GM21786 (cell line): ENCODE measurements around the gene LYRM2.
"Not testable (repeated sequence)": the region's sequence is repeated elsewhere in the genome, so short reads cannot be mapped to it uniquely, and the experiment has no call there.

Source experiments
- ATAC-seq: cut with Tn5 transposase; IDR thresholded peaks from one replicate; pipeline ENCODE4 v1.9.1; 2021; ENCODE audit not compliant: unreplicated experiment

LYRM2 gene

DNA sequence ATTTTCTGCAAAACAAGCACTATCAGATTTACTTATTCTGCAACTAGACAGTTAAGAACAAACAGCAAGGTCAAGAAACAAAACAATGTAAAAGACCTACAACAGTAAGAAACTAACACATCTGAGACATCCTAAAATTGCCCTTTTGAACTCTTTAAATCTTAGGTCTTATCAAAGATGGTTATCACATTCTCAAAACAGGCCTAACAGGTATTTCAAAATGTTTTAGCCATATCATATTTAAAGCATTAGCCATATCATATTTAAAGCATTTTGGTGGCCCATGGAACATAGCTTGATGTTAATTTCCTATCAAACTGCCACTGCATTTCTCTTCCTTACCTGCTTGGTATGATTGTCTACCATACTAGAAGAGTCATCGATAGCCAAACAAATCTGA, 11.1 kb upstream of the LYRM2 start:
- no peak for ATAC-seq

GRCh38 chr6:89644864-89645263, 6.3 kb upstream of the LYRM2 start:
- no peak for ATAC-seq

DNA sequence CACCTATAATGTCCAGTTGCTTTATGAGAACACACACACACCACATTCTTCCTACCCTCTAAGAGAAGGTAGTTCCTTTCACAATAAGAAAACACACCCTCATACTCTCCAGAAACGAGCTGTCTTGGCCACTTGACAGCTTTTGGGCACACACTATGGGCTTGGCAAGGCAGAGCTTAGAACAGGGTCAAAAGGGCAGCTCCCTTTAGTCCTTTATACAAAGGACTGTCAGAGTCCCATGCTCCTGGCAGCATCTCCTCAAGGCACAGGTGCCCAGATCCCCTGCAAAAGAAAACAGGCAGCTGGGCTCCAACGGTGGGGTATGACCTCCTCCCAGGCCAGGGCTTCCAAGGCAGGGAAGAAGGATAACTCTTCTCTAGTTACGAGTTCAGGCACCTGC, 4.9 kb upstream of the LYRM2 start:
- no peak for ATAC-seq

- ATAC-seq: no peak
These were observed 4.4 kb upstream of the LYRM2 start for GRCh38 chr6:89642956-89643355.

GRCh38 chr6:89641581-89641980, 3.0 kb upstream of the LYRM2 start:
- ATAC-seq: not testable (repeated sequence)

- no peak for ATAC-seq
These were observed 2.3 kb upstream of the LYRM2 start for GRCh38 chr6:89640804-89641203.

DNA sequence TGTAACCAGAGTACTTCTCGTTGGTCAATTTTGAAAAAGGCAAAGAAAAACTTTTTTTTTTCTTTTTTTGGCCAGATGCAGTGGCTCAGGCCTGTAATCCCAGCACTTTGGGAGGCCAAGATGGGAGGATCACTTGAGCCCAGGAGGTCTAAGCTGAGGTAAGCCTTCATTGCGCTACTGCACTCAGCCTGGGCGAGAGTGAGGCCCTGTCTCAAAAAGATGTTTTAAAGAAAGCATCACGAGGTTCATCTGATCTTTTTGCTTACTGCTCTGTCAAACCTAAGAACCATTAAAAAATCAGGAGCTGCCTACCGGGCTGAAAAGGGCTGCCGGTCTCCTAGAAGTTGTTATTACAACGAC, 607 bp downstream of the LYRM2 start:
- ATAC-seq: peak; percentile 1

GRCh38 chr6:89636412-89636811, 2.1 kb downstream of the LYRM2 start:
- ATAC-seq: not testable (repeated sequence)

GRCh38 chr6:89630488-89630887, 8.1 kb downstream of the LYRM2 start:
- no peak for ATAC-seq

DNA sequence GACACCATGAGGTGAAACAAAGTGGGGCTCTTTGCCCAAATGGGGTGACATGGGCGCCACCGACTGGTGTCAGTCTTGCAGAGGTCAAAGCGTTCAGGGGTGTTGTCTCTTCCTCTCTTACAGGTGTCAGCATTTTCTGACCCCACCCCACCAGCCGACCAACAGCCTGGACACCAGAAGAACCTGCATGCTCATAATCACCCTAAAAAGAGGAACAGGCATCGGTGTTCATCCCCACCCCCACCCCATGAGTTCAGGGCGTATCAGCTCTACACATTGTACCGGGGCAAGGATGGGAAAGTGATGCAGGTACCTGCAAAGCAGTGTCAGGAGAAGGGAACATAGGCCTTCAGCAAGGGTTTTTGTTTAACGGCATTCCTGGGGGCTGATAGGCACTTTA, 14.8 kb downstream of the LYRM2 start:
- ATAC-seq: no peak

DNA sequence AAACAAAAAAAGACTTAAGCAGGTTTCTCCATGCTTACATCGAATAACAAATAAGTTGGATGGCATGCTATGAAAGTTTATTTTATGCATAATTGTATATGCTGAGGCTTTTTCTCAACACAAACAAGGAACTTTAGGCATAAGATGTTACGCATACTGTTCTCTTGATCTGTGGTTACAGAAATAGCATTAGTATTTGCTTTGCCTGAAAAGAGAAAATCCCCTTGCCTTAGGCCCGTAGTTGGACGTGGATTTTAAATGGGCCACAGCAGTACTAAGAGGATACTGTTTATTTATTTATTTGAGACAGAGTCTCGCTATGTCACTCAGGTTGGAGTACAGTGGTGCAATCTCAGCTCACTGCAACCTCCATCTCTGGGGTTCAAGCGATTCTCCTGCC, 19.0 kb downstream of the LYRM2 start:
- ATAC-seq: no peak

DNA sequence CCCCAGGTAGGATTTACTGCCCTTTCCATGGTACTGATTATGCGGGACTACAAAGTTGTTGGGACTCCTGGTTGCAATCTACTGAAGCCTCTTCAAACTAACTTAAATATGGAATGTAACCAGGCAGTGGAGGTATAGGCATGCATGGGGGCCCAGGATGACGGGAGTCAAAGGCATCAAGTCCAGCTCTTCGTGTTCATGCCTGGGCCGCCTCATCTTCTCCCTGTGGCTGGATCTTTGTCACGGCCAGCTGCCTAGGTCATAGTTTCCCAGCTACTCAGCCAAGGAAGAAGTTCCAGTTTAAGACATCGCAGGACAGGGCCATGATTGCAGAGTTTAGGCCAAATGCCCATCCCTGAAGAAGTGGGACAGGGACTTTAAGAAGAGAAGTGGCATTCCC, 20.5 kb downstream of the LYRM2 start:
- no peak for ATAC-seq

DNA sequence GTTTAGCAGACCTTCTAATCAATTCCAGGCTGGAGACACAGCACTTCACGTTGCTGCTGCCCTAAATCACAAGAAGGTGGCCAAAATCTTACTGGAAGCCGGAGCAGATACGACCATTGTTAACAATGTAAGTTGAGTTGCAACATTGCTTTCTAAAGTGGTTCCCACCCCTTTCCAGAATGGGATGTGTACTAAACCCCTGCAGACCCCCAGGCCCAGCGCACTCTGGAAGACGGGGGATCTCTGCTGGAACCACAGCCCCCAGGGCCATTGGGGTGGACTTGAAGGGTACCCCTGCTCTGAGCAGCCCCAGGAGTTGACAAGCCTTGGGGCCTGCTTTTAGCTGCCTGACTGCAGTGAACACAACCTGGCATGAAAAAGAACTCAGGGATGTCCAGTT, 22.0 kb downstream of the LYRM2 start:
- ATAC-seq: no peak

- no peak for ATAC-seq
These were observed 22.7 kb downstream of the LYRM2 start for GRCh38 chr6:89615882-89616281.

DNA sequence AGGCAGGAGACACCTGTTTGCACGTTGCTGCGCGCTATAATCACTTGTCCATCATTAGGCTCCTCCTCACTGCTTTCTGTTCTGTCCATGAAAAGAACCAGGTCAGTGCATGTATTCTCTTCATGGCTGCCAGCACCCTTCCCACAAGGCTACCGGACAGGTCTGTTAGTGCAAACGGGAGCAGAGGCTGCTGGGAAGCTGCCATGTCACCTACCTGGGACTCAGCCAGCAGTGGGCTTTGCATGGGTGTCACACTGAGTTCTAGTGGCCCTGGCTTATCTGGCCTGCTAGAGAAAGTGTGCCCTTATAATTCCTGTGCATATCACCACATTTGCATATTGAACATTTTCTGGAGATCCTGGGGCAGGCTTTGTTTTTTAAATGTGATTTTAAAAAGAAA, 24.8 kb downstream of the LYRM2 start:
- no peak for ATAC-seq

GRCh38 chr6:89612121-89612520, 26.4 kb downstream of the LYRM2 start:
- ATAC-seq: no peak

DNA sequence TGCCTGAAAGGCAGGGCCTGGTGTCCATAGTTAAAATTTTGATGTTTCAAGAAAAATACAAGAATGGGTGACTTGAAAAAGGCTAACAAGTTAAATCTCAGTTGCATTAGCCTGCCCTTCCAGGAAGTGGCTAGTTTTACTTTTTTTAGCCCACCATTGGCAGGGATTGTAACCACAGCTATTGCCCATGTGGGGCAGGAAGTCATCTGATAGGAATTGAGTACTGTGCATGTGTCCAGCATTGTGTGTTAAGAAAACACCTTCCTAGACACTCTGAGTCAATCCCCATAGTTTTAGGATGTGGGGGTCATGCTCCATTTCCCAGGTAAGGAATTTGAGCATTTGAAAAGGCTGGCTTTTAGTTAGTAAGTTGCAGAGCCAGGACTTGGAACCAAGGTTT, 26.9 kb downstream of the LYRM2 start:
- no peak for ATAC-seq

DNA sequence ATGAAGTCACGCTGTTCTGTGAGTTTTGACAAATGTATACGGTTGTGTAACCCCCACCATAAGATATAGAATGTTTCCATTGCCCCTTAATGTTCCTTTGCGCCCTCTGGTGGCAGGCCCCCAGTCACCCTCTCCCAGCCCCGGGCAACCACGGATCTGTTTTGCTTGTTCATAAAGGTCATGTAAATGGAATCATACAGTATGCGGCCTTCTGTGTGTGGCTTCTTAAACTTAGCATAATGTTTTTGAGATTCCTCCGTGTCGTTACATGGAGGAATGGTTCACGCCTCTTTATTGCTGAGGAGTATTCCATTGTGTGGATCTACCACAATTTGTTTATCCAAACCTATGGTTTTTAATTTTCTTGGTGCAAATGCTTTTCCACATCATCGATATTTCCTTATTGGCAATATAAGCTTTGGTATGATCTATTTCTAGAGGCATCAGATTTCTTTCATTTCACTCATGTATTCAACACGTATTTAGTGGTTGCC, 28.4 kb downstream of the LYRM2 start:
- ATAC-seq: peak; percentile 55

GRCh38 chr6:89605861-89606260, 32.7 kb downstream of the LYRM2 start:
- ATAC-seq: no peak

DNA sequence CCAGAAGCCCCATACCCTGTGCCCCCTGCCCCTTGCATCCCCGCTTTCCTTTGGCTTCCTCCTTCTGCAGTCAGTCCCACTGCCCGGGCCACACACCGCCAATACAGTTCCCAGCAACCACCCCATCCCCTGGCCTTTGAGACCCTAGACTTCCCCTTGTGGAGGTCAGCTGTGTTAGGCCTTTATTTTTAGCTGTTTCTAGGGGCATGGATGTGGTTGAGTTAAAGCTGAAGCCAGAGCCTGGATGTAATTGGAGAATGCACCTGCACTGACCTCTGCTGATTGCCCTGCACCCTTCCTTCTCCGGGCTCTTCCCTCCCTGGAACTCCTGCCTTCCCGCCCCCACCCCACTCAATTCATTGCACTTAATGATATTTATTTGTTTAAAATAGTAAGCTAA, 33.9 kb downstream of the LYRM2 start:
- ATAC-seq: no peak

- no peak for ATAC-seq
These were observed 36.4 kb downstream of the LYRM2 start for GRCh38 chr6:89602166-89602565.

GRCh38 chr6:89599727-89600126, 38.8 kb downstream of the LYRM2 start:
- ATAC-seq: no peak

DNA sequence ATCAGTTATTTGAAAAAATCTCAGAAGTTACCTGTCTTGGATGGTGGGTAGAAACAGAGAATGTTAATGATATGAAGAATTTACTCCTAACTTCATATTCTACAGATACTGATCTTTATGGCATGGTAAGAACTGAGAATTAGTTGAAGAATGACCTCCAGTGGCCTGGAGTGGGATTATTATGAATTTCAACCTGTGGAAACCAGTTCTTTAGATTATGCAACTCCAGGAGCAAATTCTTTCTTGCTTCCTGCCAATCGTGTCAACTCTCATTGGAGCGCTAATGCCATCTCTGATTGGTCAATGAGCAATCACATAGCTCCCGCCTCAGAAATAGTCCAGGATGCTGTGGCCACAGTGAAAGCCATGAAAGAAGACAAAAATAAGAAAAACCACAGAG, 40.6 kb downstream of the LYRM2 start:
- no peak for ATAC-seq

DNA sequence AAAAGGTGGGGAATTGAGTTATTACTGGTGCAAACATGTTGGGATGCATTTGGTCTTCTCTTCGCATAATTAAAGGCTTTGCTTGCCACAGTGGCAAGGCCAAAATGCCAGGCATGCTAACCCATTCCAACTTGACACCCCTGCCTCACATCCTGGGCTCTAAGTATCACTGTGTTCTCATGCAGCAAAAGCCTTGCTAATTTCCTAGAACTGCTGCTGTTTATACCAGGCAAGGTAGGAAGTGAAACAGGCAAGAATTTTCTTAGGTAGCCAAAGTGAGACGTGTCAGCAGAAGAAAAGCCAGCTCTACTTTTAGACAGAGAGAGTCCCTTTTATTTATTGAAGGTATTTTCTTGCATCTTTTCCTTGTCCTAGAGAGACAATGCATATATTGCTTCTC, 41.2 kb downstream of the LYRM2 start:
- ATAC-seq: no peak
